Lower lobe of right lung (tissue), 2 donors: ENCODE measurements around the gene ZNF792. TPM values are rescaled to one million over a fixed set of nuclear protein-coding genes. Genes with fewer than 3 reads are reported as not detected.

Source experiments
- ATAC-seq, 2 donors: fragments of 200-7000 bp; cut with Tn5 transposase; one replicate each; pipeline ENCODE4 v1.9.1; 2020 to 2022; ENCODE audit warnings: mild to moderate bottlenecking in 2 of 2, moderate library complexity in 2 of 2
- DNase-seq: peaks from one replicate; pipeline ENCODE4 v3.0.0-alpha.2; 2020
- H3K27ac ChIP-seq: fragments of 200-600 bp; one replicate; pipeline ENCODE4 v1.8.0; 2022
- H3K27me3 ChIP-seq: fragments of 200-600 bp; one replicate; pipeline ENCODE4 v1.8.0; 2022; ENCODE audit warnings: low read depth
- H3K36me3 ChIP-seq: fragments of 200-600 bp; one replicate; pipeline ENCODE4 v1.8.0; 2022; ENCODE audit warnings: mild to moderate bottlenecking
- H3K4me1 ChIP-seq: fragments of 200-600 bp; one replicate; pipeline ENCODE4 v1.8.0; 2022
- H3K4me3 ChIP-seq: fragments of 200-600 bp; one replicate; pipeline ENCODE4 v1.8.0; 2022; ENCODE audit warnings: mild to moderate bottlenecking
- H3K9me3 ChIP-seq: fragments of 200-600 bp; one replicate; pipeline ENCODE4 v1.8.0; 2022
- intact Hi-C: fragments of 100-400 bp; cut with DNase I; formaldehyde crosslinking; loops from one replicate; pipeline ENCODE4 v1.11.0; 2022
- total RNA-seq: library from RNA; stranded (reverse); fragmentation: NEBNext Ultra II Directional; extraction: Animal tissue kit (Norgen Biotek cat#: 25700); gene quantifications from one replicate; pipeline ENCODE4 v1.2.1, GENCODE V29; 2021
- TF ChIP-seq, protein P1 (sequence below): fragments of 200-600 bp; IDR thresholded peaks from one replicate; pipeline ENCODE4 v1.8.0; 2022; ENCODE audit warnings: antibody characterized with exemption, mild to moderate bottlenecking
- donor health status: DM: no; HTN: yes; CAD: no; lungs with severe emphysema.

The ZNF792 gene
- total RNA-seq, 1 donor from 2014 or later, result 12.1 TPM

DNA sequence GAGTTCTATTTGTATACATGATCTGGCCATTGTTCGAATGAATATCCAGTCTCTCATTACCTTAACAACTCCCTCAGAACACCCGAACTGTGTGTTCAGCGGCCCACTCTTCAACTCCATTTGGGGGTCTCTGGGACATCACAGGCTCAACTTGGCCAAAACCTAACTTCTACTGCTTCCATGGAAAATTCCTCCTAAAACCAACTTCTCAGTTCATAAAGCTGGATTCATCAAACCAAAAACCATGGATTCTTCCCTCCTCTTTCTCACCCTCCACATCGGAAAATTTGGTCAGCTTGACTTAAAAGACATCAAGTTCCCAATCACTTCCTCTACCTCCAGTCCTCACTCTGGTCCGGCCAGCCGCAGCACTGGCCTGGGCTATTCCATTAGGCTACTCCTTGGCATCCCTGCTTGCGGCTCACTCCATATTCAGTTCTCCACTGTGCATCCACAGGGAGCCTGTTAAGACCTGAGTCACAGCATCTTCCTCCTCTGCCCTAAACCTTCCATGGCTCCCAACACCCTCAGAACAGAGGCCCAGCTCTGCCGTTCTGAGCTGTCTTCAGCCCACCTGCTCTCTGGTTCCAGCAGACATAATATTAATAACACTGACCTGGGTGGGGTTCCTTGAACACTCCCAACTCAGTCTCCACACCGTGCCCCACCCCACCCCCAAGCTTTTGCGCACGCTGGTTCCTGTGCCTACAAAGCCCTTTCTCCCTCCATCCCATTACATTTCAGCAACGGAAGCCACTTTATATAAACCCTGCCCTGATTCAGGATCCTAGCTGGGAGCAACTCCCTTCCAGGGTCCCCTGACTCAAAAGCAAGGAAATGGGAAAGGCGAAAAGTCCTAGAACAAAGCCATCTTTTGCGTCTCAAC, 1.1 kb downstream of the ZNF792 start:
- ATAC-seq, result peak; percentile 33 to 35
- H3K27me3 ChIP-seq, result no peaks in the 10 kb centered on the region
- peak overlapping the region; percentile 99 for H3K4me3 ChIP-seq
- peak overlapping the region; percentile 88 for H3K27ac ChIP-seq
- H3K4me1 ChIP-seq, result peaks cover 11% of the 10 kb centered on the region
- DNase-seq, result no peak
- TF ChIP-seq, protein P1, sequence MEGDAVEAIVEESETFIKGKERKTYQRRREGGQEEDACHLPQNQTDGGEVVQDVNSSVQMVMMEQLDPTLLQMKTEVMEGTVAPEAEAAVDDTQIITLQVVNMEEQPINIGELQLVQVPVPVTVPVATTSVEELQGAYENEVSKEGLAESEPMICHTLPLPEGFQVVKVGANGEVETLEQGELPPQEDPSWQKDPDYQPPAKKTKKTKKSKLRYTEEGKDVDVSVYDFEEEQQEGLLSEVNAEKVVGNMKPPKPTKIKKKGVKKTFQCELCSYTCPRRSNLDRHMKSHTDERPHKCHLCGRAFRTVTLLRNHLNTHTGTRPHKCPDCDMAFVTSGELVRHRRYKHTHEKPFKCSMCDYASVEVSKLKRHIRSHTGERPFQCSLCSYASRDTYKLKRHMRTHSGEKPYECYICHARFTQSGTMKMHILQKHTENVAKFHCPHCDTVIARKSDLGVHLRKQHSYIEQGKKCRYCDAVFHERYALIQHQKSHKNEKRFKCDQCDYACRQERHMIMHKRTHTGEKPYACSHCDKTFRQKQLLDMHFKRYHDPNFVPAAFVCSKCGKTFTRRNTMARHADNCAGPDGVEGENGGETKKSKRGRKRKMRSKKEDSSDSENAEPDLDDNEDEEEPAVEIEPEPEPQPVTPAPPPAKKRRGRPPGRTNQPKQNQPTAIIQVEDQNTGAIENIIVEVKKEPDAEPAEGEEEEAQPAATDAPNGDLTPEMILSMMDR, result no peak
- H3K9me3 ChIP-seq, result peaks cover 37% of the 10 kb centered on the region
- intact Hi-C loops, result no loop called here
- peaks cover 29% of the 10 kb centered on the region for H3K36me3 ChIP-seq

DNA sequence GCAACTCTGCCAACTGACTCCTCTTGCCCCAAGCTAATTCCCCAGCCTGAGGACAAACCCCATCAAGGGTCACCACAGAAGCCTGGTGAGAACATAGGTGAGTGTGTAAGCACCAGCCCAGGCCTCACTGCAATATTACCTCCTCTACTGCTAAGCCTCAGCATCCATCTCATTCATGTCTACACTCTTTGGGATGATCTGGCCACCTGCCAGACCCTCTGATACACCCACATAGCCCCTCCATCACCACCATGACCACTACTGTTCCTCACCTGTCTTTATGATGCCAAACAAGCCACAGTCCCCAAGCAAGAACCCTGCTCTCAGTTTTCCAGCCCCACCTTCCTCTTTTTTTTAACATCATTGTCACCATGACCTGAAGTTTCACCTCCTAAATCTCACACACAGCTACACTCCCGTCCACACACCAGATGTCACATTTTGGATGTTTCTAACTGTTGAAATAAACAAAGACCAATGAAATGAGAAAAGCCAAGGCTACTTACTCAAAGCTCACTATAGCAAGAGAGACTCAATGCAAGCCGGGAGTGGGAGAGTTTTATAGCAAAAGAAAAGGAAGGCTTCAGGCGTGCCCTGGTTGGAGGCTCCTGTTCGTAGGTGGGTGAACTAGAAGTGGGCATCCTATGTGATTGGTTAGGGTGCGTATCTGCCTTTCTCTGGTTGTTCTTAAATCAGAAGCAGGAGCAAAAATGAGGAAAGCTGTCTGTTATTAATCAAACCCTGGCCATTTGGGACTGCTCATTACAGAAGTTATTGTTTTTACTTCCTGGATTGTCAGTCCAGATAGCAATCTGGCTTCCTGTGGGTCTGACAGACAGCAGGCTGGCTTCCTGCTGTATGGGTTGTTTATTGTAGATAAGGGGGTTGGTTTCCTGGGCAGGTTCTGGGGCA, 2.0 kb downstream of the ZNF792 start:
- H3K36me3 ChIP-seq, result peaks cover 37% of the 10 kb centered on the region
- peak overlapping the region; percentile 88 for H3K27ac ChIP-seq
- ATAC-seq (peak in 1 of 2 donors; percentile 41), DNase-seq (no peak)
- H3K9me3 ChIP-seq, result peaks cover 46% of the 10 kb centered on the region
- TF ChIP-seq, protein P1, result no peak
- peaks cover 11% of the 10 kb centered on the region for H3K4me1 ChIP-seq
- intact Hi-C loops, result no loop called here
- H3K27me3 ChIP-seq, result no peaks in the 10 kb centered on the region
- H3K4me3 ChIP-seq, result peak overlapping the region; percentile 99

DNA sequence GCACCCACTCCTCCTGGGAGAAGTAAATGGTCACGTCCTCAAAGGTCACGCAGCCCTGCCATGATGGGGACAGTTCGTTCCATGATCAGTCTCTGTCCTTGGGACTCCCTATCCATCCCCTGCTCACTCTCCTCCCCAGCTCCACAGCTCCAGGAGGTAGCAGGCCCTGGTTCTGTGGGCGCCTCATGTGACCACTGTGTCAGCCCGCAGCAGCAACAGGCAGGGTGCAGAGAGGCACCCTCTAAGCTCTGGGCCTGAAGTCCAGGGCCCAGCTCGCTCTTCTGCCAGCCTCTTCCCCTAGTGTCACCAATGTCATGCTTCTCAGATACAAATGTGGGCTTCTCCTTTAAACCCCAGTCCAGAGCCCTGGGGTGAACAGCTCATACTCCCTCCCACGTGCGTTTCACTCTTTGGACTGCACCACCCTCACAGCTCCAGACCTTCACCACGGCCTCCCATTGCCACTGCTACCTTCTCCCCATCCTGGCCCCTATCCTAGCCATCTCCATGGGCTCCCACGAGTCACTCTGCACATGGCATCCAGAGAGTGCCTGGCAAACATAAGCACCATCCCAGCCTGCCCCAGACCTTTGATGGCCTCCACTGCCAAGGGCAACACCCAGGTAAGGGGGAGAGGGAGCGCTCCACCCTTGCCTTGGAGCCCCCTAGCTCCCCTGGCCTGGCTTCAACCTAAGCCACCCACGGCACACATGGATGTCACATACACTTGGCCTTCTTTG, 2.9 kb downstream of the ZNF792 start:
- ATAC-seq (no peak), DNase-seq (no peak)
- TF ChIP-seq, protein P1, result no peak
- Histone ChIP-seq H3K4me1 (peaks cover 11% of the 10 kb centered on the region), H3K36me3 (peaks cover 42% of the 10 kb centered on the region), H3K27ac (peak overlapping the region; percentile 53), H3K9me3 (peaks cover 55% of the 10 kb centered on the region), H3K4me3 (peak overlapping the region; percentile 11), H3K27me3 (no peaks in the 10 kb centered on the region)
- intact Hi-C loops, result no loop called here

DNA sequence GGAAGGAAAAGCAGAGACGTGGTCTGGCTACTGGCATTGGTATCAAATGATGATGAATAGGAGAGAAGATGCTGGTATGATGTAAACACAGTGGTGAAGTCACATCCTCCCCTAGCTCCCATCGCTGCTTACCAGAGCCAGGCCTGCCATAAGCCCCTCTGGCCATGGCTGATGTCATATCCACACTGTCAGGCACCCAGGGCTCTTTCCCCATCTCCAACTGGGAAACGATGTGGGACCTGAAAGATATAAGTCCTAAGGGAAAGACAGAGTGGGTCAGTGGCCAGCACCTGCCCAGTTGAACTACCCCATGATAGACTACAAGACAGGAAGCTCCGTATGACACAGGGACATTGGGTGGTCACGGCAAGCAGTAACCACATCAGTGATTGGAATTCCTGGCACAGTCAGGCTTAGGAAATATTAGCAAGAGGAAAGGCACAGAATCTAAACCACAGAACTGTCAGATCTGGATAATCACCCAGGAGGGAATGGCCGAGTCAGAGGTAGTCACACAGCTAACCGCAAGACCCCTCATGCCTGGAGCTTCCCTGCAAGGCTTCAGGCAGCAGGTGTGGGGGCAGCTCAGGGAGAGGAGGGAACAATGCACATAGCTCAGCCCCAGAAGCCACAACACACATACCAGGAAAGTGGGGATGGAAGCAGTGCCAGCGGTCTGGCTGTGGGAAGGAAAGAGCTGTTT, 3.8 kb downstream of the ZNF792 start:
- H3K4me3 ChIP-seq, result no peak overlapping the region
- DNase-seq (no peak), ATAC-seq (no peak)
- H3K36me3 ChIP-seq, result peaks cover 42% of the 10 kb centered on the region
- no peak overlapping the region for H3K27ac ChIP-seq
- peaks cover 11% of the 10 kb centered on the region for H3K4me1 ChIP-seq
- H3K9me3 ChIP-seq, result peaks cover 63% of the 10 kb centered on the region
- intact Hi-C loops, result no loop called here
- no peaks in the 10 kb centered on the region for H3K27me3 ChIP-seq
- TF ChIP-seq, protein P1, result no peak
